ENCODE results near the gene TMEM266.
"Not testable (repeated sequence)": the region's sequence is repeated elsewhere in the genome, so short reads cannot be mapped to it uniquely, and the experiment has no call there.

The TMEM266 gene, protein sequence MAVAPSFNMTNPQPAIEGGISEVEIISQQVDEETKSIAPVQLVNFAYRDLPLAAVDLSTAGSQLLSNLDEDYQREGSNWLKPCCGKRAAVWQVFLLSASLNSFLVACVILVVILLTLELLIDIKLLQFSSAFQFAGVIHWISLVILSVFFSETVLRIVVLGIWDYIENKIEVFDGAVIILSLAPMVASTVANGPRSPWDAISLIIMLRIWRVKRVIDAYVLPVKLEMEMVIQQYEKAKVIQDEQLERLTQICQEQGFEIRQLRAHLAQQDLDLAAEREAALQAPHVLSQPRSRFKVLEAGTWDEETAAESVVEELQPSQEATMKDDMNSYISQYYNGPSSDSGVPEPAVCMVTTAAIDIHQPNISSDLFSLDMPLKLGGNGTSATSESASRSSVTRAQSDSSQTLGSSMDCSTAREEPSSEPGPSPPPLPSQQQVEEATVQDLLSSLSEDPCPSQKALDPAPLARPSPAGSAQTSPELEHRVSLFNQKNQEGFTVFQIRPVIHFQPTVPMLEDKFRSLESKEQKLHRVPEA

DNA sequence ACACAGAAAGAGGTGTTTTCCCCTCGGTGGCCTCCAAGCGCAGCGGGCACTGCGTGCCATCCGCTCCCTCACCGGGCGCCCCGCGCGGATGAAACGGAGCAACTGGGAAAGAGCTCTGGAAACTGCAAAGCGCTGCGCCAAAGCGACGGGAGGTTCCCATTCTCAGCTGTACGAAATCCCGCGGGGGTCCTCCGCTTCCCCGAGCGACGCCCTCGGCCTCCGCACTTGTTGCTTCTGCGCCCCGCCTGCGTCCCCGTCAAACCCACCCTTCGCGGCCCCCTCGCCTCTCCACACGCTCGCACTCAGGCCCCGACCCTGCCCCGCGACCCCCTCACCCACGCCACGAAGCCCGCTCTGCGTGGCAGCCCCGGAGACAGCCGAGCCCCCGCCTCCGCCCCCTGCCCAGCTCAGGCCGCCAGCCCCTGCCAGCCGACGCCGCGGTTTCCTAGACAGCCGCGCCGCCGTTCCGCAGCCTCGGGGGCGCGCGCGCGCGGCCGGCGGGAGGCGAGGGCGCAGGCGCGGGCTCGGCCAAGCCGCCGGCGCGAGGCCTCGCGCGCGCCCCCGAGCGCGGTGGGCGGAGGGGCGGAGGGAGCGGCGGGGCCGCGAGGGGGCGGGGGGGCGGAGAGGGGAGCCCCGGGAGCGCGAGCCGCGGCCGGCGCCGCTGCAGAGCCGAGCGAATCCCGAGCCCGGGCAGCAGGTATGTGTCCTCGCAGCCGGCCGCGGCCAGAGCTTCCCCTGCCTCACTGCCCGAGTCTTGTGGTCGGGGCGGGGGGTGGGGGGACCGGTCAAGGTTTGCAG is at the start of gene TMEM266:
Gene TMEM266 (plus strand): TSS at position 666 of the 798 bp plus-strand sequence. CDS start 74,279 bp downstream, outside the sequence.
- DNase-seq (ENCODE audit: low read depth) = no peak

GRCh38 chr15:76010613-76011012 is 49.2 kb upstream of the TMEM266 start:
- no peak for DNase-seq (ENCODE audit: low read depth)

- DNase-seq (ENCODE audit: low read depth) = no peak
Measured at GRCh38 chr15:76011627-76012551, 47.9 kb upstream of the TMEM266 start, which contains the start of gene NRG4. NRG4 (minus strand) TSS chr15:76012424; CDS start chr15:76011230, 1,194 bp downstream.

GRCh38 chr15:76013470-76013869 is 46.3 kb upstream of the TMEM266 start:
- not testable (repeated sequence) for DNase-seq (ENCODE audit: low read depth)

- DNase-seq (ENCODE audit: low read depth) = no peak
Measured at GRCh38 chr15:76024021-76024768, 35.6 kb upstream of the TMEM266 start.

DNA sequence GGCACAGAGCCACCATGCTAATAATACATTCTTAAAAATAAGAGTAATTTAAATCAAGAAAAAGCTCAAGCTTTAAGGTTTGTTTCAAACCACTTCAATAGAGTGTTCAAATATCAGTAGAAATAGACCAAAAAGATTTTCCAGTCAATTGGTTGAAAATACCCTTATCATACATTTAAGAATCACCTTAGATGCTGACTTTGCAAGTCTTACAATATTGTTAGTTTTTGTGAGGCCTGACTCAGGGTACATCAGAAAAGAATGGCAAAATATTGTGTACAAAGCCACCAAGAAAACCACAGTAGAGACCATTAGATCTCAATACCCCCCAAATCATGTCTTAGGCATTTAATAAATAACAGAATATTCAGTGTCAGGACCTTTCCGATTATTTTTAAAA is 27.7 kb upstream of the TMEM266 start:
- DNase-seq (ENCODE audit: low read depth) = no peak

DNA sequence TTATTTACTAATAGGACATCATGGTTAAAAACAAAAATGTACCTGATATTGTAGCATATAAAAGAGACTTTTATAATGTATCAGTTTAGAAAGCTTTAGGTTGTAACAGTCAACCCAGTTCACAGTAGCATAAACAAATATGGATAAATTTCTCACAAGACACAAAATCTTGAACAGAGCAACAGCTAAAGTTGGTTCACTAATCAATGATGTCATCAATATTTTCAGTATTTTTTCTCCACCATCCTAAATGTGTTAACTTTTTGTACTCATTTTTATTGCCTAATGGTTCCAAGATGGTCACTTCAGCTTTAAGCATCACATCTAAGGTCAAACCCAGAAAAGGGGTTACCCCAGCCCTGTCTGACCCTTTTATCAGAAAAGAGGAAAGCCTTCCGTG is 26.3 kb upstream of the TMEM266 start:
- DNase-seq (ENCODE audit: low read depth) = no peak

DNA sequence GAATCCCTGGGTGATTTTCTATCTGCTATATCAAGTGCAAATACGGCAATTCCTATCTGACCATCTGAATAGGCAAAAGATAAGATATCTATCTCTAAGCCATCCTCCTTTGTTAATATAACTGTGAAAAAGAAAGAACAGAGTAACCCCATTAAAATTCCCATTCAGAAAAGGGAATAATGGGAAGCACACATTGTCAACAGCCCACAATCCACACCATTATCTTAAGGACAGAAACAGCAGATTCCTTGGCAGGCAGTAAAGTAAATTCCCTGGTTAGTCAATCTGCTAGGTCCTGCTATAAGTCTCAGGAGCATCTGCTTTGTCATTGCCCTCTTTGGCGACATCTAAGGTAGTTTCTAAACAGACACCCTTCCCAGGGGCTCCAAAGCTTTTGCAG is 25.7 kb upstream of the TMEM266 start:
- no peak for DNase-seq (ENCODE audit: low read depth)

DNA sequence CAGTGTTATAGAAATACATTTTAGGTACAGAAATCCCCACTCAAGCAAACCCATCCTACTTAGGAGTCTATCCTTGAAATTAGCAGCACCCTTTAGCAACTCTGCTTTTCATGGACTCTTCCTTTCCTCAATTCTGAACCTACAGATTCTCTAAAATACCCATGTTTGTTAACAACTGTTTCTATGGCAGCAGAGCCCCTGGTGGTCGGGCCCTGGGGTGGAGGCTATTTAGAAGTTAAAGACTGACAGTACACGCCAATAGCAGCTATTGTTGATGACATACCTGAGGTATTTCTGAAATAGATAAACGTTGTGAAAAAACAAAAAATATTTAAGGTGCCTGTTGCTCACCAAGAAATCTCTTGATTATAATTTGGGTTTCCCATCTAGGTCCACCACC is 24.2 kb upstream of the TMEM266 start:
- DNase-seq (ENCODE audit: low read depth) = no peak

- no peak for DNase-seq (ENCODE audit: low read depth)
Measured at GRCh38 chr15:76038512-76038911, 21.3 kb upstream of the TMEM266 start.

DNA sequence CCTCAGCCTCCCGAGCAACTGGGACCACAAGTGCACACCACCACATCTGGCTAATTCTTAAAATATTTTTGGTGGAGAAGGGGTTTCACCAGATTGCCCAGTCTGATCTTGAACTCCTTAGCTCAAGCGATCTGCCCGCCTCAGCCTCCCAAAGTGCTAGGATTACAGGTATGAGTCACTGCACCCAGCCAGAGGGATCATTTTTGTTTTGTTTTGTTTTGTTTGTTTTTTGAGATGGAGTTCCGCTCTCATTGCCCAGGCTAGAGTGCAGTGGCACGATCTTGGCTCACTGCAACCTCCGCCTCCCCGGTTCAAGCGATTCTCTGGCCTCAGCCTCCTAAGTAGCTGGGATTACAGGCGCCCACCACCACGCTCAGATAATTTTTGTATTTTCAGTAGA is 5.6 kb upstream of the TMEM266 start:
- DNase-seq (ENCODE audit: low read depth) = not testable (repeated sequence)

DNA sequence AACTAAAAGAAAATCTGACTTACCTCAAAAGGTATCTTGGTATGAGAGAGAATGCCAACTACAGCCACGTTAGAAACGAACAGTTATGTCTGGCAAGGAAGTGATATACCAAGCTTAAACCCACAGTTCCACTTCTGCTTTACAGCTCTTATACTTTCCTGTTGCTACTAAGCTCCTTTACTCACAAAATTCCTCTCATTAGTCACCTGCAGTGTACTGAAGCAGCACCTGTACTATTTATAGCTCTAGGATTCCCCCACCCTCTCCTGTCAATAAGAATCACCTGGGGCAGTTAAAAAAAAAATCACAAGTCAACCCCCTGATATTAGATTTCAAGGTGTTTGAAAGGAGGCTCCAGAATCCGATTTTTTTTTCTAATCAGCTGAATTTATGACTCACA is 2.9 kb upstream of the TMEM266 start:
- DNase-seq (ENCODE audit: low read depth) = no peak

DNA sequence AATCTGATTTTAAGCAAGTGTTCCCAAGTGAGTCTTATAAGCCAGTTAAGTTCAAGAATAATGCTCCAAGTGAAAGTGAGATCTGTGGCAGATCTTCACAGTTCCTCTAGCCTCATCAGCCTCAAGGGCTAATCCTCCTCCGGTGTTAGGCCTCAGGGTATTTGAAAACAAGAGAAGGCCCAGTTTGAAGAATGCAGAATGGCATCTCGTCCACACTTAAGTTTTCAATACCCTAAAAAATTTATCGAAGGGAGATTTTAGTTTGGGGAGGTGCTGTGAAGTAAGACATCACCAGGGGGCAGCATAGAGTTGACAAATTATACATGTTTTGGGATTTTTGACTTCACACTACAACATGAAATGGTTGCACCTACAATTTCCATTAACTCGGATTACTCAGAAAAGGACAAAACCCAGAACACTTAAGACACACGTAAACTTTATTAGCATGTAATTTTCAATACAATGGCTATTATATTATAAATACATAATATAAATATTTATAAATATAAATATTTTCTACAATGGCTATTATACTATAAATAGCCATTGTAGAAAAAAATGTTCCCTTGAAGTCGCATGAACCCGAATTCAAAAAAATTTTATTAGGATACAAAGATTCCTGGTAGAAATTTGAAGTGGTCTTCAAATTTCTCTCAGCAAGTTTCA is 2.3 kb upstream of the TMEM266 start:
- DNase-seq (ENCODE audit: low read depth) = no peak

DNA sequence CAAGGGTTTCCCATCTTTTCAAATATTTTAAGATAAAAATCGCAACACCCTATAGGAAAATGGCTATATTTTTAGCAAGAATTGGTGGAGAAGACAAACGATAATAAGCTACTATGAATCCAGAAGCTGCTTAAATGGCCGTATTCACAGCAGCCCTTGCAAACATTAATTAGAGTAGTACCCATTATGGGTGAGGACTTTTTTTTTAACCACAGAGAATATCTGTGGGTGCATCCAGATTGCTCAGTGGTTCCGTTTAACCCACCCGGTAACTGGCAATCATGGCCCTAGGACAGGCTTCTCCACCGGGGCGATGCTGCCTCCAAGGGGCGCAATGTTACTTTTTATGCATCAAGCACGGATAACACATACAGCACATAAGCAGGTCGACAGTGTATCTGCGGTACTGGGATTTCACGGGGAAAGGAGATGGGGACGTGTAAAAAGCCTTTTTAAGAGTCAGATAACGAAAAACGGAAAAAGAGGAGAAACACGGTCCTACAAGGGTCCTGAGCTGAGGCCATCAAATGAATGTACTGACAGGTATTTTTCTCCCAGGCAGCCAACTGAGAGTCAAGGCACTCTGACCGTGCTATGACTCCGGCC is 968 bp upstream of the TMEM266 start:
- no peak for DNase-seq (ENCODE audit: low read depth)

DNA sequence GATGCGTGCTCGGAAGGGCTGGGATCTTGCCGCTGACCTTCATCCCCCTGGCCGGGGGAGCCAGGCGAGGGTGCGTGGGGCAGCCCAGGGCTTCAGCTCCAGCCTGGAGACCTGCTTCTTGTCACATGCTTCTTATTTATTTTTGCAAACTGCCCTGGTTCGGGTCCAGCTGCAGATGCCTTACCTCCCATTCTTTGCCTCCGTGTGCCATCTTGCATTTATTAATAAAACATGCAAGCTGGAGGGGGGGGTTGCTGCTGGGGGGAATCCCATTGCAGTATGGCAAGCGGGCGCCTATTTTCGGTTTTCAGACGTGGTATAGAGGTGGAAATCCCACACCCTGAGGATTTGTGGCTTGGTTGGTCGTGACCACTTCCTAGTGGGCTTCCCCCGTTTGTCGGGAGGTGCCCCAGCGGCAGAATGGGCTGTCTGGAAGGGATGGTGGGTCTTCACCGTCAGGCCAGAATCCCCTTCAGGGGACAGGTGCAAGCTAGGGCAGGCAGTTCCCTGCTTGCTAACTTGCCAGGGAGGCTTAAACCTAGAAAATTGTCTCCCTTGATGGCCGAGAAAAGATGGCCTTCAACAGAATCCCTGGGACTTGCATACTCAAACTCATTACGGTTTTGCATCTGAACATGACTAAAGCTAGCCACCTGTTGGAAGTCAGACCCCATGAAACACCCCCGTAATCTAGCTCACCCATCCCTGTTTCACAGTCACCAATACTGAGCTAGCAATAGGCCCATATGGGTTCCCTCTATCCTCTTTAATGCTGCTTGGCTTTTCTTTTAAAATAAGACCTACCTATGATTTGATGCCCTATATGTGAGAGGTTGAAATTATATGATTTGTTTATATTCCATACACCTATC is 569 bp downstream of the TMEM266 start:
- DNase-seq (ENCODE audit: low read depth) = no peak

- no peak for DNase-seq (ENCODE audit: low read depth)
Measured at GRCh38 chr15:76061700-76062099, 1.9 kb downstream of the TMEM266 start.

DNA sequence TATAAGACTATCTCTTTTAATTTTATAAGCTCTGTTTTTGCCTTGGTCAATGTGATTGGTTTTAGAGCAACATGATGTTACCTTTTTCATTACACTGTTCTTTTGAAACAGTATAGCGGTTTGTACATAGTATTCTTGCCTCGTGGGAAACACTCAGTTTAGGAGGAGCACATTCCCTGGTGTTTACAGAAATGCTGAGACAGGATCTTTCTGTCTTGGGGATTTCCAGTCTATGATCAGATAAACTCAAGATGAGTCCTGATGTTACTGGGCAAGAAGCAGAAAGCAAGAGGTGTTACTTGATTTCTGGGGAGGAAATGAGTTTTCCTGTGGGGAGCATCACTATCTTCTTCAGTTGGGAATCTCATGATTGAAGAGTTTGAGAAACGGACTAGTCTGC is 2.5 kb downstream of the TMEM266 start:
- no peak for DNase-seq (ENCODE audit: low read depth)

GRCh38 chr15:76064375-76064774 is 4.6 kb downstream of the TMEM266 start:
- DNase-seq (ENCODE audit: low read depth) = no peak

DNA sequence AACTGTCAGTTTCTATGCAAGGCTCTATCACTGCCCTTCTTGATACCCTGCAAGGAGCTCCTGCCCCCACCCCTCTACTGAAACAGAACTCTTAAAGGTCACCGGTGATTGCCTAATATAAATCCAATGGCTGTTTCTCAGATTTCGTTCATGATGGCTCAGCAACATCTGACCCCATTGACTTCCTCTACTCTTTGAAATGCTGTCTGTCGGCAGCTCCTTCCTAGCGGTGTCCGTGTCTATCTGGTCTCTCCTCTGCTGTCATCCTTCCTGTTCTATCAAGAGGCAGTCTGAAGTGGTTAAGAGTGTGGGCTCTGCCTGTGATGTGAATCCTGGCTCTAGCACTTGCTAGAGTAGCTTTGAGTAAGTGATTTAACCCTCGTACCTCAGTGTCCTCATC is 5.5 kb downstream of the TMEM266 start:
- no peak for DNase-seq (ENCODE audit: low read depth)
